A673 (cell line): ENCODE data around the gene TRMT6. TPM values are rescaled to one million over a fixed set of nuclear protein-coding genes. Genes with fewer than 3 reads are reported as not detected.
A peak's percentile ranks its signal among the peaks of the same experiment; 100 is the strongest.

Experiments used
- BruUV-seq: library from RNA; stranded (reverse); fragments of 400-500 nt; replicated peaks from 2 replicates; lab custom pipeline; 2021; lab: Mats Ljungman, UMichigan
- CTCF ChIA-PET: fragments of 300-600 bp; sonication (Branson Sonifier 250); formaldehyde crosslinking; loops from one replicate; lab custom pipeline; 2022; ENCODE audit warnings: antibody characterized with exemption; lab: Charles Lee
- POLR2A ChIA-PET: fragments of 300-600 bp; sonication (Branson Sonifier 250); formaldehyde crosslinking; loops from one replicate; lab custom pipeline; 2022; ENCODE audit warnings: antibody characterized with exemption; ENCODE audit not compliant: low non-redundant PET; lab: Charles Lee
- DNase-seq: peaks from one replicate; pipeline ENCODE4 v3.0.0-alpha.2; 2015; ENCODE audit warnings: low spot score
- H3K27ac ChIP-seq: fragments of 200-600 bp; sonication (generic); 2 replicates; pipeline ENCODE4 v1.5.1; 2016; ENCODE audit warnings: mixed run types, low read depth, mild to moderate bottlenecking, mixed read lengths, antibody characterized with exemption, low read length; ENCODE audit not compliant: poor library complexity, severe bottlenecking
- H3K27me3 ChIP-seq: fragments of 200-600 bp; sonication (generic); replicated peaks from 2 replicates; pipeline ENCODE4 v1.6.1; 2017; ENCODE audit warnings: mixed run types, low read depth, mild to moderate bottlenecking, mixed read lengths, antibody characterized with exemption, low read length; ENCODE audit not compliant: insufficient read depth, poor library complexity
- H3K36me3 ChIP-seq: fragments of 200-600 bp; sonication (generic); 2 replicates; pipeline ENCODE4 v1.6.1; 2016; ENCODE audit warnings: mixed run types, mild to moderate bottlenecking, mixed read lengths, antibody characterized with exemption, low read length; ENCODE audit not compliant: insufficient read depth, poor library complexity, severe bottlenecking
- H3K4me1 ChIP-seq: fragments of 200-600 bp; sonication (generic); 2 replicates; pipeline ENCODE4 v1.6.1; 2017; ENCODE audit warnings: mixed run types, mild to moderate bottlenecking, mixed read lengths, antibody characterized with exemption, low read length; ENCODE audit not compliant: insufficient read depth, poor library complexity, severe bottlenecking
- H3K4me3 ChIP-seq: fragments of 200-600 bp; sonication (generic); 2 replicates; pipeline ENCODE4 v1.5.1; 2016; ENCODE audit warnings: low read depth, mixed run types, mild to moderate bottlenecking, mixed read lengths, low read length; ENCODE audit not compliant: poor library complexity, severe bottlenecking
- H3K9me3 ChIP-seq: fragments of 200-600 bp; sonication (generic); 2 replicates; pipeline ENCODE4 v1.6.1; 2016; ENCODE audit warnings: mixed run types, low read depth, mild to moderate bottlenecking, mixed read lengths, antibody characterized with exemption, low read length; ENCODE audit not compliant: poor library complexity, severe bottlenecking
- CTCF ChIP-seq: fragments of 300-800, 200-600 bp; sonication (generic); conservative IDR thresholded peaks from 2 replicates; pipeline ENCODE4 v1.5.1; 2017; ENCODE audit warnings: low read depth, mild to moderate bottlenecking, antibody characterized with exemption, low read length, moderate library complexity, mixed read lengths
- EZH2 ChIP-seq: fragments of 200-600 bp; sonication (generic); IDR thresholded peaks from 2 replicates; pipeline ENCODE4 v1.6.1; 2017; ENCODE audit warnings: borderline replicate concordance, low read depth, mild to moderate bottlenecking, mixed read lengths, antibody characterized with exemption, low read length; ENCODE audit not compliant: poor library complexity, severe bottlenecking
- intact Hi-C: fragments of 100-400 bp; cut with micrococcal nuclease; formaldehyde crosslinking; loops from one replicate; pipeline ENCODE4 v1.10.0; 2022; ENCODE audit not compliant: unreplicated experiment
- total RNA-seq: library from RNA; stranded (reverse); gene quantifications from 2 replicates; pipeline ENCODE4 v1.2.3, GENCODE V29; 2021

Gene TRMT6
- total RNA-seq, 1 experiment from 2014 or later: 41.6 TPM

GRCh38 chr20:5923493-5923892 lies 26.8 kb downstream of the TRMT6 start:
- TF ChIP-seq EZH2 (no peak), CTCF (no peak)
- BruUV-seq: no TSS peak
- H3K9me3 ChIP-seq: no peaks in the 10 kb centered on the region
- no peak overlapping the region for H3K4me3 ChIP-seq
- intact Hi-C loops: no loop called here
- no peaks in the 10 kb centered on the region for H3K36me3 ChIP-seq
- ChIA-PET POLR2A (interaction anchor here (0.5 kb wide), 1 partner anchor 83 kb away, joined by 3 read pairs; no protein-coding TSS in a partner anchor), CTCF (no interaction called here)
- H3K4me1 ChIP-seq: no peaks in the 10 kb centered on the region
- no peaks in the 10 kb centered on the region for H3K27me3 ChIP-seq
- no peak overlapping the region for H3K27ac ChIP-seq
- no peak for DNase-seq

- Histone ChIP-seq H3K9me3 (no peaks in the 10 kb centered on the region), H3K4me1 (no peaks in the 10 kb centered on the region), H3K36me3 (no peaks in the 10 kb centered on the region), H3K27ac (no peak overlapping the region), H3K27me3 (no peaks in the 10 kb centered on the region), H3K4me3 (no peak overlapping the region)
- ChIA-PET POLR2A (no interaction called here), CTCF (no interaction called here)
- TF ChIP-seq CTCF: no peak
- no peak for TF ChIP-seq EZH2
- no TSS peak for BruUV-seq
- no peak for DNase-seq
- intact Hi-C loops: no loop called here
Observed at GRCh38 chr20:5920581-5920980, 29.8 kb downstream of the TRMT6 start.

DNA sequence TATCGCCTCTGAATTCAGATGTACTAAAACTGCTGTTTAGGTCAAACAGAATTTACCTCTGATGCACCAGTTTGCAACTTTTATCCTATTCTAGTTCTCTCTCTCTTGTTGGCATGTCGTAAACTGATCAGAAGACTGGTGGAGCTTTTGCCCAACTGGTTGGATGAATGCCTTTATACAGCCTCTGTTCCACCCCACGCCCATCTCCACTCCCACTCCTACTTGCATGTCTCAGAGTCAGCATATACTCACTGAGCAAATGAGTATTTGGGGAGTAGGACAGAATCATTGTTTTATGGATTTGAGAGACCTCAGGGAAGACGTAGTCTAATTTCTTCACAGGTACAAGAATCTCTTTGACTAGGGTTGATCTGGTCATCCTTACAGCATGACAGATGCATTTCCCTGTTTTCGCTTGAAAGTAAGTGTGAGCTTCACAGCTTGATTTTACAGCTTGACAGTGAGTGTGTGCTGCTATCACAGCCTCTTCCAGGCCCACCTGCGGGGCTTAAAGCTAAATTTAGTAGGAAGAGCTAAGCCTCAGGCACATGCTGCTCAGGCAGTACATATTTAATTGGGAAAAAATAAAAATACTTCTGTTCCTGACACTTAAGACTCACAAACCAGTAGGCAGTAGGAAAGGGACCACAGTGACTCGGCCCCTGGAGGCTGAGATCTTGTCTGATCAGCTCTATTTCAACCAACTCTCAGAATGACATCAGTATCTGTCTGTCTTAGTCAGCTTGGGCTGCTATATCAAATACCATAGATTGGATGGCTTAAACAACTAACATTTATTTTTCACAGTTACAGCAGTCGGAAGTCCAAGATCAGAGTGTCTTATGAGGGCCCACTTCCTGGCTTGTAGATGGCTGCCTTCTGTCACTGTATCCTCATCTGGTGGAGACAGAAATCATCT lies 30.4 kb downstream of the TRMT6 start:
- no peaks in the 10 kb centered on the region for H3K9me3 ChIP-seq
- intact Hi-C loops: no loop called here
- TF ChIP-seq EZH2: no peak
- no peak for TF ChIP-seq CTCF
- H3K27me3 ChIP-seq: no peaks in the 10 kb centered on the region
- H3K36me3 ChIP-seq: no peaks in the 10 kb centered on the region
- no peak overlapping the region for H3K27ac ChIP-seq
- H3K4me1 ChIP-seq: no peaks in the 10 kb centered on the region
- ChIA-PET POLR2A (no interaction called here), CTCF (no interaction called here)
- no TSS peak for BruUV-seq
- H3K4me3 ChIP-seq: no peak overlapping the region
- DNase-seq: peak; percentile 4
